Measurements from ENCODE around the gene AUTS2.

DNA sequence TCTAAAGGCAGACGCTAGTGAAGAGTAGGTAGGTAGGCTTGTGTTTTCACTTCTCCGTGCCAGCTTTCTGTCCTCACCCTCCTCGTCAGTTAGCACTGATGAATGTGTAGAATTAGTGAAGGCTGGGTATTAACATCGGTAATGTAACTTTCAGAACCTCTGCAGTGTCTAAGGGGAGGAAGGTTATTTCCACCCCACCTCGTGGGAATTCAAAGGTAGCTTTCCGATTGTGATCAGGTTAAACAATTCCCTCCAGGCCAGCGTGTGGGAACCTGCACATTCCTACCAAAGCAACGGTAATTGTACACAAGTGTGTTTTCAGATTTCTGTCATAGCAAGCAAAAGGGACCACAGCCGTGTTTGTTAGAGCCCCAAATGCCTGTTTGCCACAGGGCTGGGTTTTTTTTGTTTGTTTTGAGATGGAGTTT lies 1128.7 kb downstream of the AUTS2 start:
- TF ChIP-seq, protein P1, sequence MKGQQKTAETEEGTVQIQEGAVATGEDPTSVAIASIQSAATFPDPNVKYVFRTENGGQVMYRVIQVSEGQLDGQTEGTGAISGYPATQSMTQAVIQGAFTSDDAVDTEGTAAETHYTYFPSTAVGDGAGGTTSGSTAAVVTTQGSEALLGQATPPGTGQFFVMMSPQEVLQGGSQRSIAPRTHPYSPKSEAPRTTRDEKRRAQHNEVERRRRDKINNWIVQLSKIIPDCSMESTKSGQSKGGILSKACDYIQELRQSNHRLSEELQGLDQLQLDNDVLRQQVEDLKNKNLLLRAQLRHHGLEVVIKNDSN (CRISPR knock-in tag; IDR thresholded peaks at IDR 0.05) = no peak
- TF ChIP-seq, protein P2, sequence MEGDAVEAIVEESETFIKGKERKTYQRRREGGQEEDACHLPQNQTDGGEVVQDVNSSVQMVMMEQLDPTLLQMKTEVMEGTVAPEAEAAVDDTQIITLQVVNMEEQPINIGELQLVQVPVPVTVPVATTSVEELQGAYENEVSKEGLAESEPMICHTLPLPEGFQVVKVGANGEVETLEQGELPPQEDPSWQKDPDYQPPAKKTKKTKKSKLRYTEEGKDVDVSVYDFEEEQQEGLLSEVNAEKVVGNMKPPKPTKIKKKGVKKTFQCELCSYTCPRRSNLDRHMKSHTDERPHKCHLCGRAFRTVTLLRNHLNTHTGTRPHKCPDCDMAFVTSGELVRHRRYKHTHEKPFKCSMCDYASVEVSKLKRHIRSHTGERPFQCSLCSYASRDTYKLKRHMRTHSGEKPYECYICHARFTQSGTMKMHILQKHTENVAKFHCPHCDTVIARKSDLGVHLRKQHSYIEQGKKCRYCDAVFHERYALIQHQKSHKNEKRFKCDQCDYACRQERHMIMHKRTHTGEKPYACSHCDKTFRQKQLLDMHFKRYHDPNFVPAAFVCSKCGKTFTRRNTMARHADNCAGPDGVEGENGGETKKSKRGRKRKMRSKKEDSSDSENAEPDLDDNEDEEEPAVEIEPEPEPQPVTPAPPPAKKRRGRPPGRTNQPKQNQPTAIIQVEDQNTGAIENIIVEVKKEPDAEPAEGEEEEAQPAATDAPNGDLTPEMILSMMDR (IDR thresholded peaks at IDR 0.05) = no peak
- TF ChIP-seq GABPB1 (CRISPR knock-in tag; IDR thresholded peaks at IDR 0.05) (no peak), ZNF671 (CRISPR knock-in tag; IDR thresholded peaks at IDR 0.05) (no peak), CREB1 (CRISPR knock-in tag; IDR thresholded peaks at IDR 0.05) (no peak), ZBTB21 (CRISPR knock-in tag; IDR thresholded peaks at IDR 0.05; ENCODE audit: borderline replicate concordance) (no peak), NR2C2 (CRISPR knock-in tag; IDR thresholded peaks at IDR 0.05) (no peak), TEAD1 (CRISPR knock-in tag; IDR thresholded peaks at IDR 0.05) (no peak)
- TF ChIP-seq, protein P3, sequence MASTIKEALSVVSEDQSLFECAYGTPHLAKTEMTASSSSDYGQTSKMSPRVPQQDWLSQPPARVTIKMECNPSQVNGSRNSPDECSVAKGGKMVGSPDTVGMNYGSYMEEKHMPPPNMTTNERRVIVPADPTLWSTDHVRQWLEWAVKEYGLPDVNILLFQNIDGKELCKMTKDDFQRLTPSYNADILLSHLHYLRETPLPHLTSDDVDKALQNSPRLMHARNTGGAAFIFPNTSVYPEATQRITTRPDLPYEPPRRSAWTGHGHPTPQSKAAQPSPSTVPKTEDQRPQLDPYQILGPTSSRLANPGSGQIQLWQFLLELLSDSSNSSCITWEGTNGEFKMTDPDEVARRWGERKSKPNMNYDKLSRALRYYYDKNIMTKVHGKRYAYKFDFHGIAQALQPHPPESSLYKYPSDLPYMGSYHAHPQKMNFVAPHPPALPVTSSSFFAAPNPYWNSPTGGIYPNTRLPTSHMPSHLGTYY (CRISPR knock-in tag; IDR thresholded peaks at IDR 0.05) = no peak
- TF ChIP-seq, protein P4, sequence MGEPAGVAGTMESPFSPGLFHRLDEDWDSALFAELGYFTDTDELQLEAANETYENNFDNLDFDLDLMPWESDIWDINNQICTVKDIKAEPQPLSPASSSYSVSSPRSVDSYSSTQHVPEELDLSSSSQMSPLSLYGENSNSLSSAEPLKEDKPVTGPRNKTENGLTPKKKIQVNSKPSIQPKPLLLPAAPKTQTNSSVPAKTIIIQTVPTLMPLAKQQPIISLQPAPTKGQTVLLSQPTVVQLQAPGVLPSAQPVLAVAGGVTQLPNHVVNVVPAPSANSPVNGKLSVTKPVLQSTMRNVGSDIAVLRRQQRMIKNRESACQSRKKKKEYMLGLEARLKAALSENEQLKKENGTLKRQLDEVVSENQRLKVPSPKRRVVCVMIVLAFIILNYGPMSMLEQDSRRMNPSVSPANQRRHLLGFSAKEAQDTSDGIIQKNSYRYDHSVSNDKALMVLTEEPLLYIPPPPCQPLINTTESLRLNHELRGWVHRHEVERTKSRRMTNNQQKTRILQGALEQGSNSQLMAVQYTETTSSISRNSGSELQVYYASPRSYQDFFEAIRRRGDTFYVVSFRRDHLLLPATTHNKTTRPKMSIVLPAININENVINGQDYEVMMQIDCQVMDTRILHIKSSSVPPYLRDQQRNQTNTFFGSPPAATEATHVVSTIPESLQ (CRISPR knock-in tag; IDR thresholded peaks at IDR 0.05) = no peak
- TF ChIP-seq, protein P5, sequence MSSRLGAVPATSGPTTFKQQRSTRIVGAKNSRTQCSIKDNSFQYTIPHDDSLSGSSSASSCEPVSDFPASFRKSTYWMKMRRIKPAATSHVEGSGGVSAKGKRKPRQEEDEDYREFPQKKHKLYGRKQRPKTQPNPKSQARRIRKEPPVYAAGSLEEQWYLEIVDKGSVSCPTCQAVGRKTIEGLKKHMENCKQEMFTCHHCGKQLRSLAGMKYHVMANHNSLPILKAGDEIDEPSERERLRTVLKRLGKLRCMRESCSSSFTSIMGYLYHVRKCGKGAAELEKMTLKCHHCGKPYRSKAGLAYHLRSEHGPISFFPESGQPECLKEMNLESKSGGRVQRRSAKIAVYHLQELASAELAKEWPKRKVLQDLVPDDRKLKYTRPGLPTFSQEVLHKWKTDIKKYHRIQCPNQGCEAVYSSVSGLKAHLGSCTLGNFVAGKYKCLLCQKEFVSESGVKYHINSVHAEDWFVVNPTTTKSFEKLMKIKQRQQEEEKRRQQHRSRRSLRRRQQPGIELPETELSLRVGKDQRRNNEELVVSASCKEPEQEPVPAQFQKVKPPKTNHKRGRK (CRISPR knock-in tag; IDR thresholded peaks at IDR 0.05; ENCODE audit: borderline replicate concordance) = no peak
- TF ChIP-seq, protein P6, sequence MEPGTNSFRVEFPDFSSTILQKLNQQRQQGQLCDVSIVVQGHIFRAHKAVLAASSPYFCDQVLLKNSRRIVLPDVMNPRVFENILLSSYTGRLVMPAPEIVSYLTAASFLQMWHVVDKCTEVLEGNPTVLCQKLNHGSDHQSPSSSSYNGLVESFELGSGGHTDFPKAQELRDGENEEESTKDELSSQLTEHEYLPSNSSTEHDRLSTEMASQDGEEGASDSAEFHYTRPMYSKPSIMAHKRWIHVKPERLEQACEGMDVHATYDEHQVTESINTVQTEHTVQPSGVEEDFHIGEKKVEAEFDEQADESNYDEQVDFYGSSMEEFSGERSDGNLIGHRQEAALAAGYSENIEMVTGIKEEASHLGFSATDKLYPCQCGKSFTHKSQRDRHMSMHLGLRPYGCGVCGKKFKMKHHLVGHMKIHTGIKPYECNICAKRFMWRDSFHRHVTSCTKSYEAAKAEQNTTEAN (CRISPR knock-in tag; IDR thresholded peaks at IDR 0.05) = no peak
- TF ChIP-seq, protein P7, sequence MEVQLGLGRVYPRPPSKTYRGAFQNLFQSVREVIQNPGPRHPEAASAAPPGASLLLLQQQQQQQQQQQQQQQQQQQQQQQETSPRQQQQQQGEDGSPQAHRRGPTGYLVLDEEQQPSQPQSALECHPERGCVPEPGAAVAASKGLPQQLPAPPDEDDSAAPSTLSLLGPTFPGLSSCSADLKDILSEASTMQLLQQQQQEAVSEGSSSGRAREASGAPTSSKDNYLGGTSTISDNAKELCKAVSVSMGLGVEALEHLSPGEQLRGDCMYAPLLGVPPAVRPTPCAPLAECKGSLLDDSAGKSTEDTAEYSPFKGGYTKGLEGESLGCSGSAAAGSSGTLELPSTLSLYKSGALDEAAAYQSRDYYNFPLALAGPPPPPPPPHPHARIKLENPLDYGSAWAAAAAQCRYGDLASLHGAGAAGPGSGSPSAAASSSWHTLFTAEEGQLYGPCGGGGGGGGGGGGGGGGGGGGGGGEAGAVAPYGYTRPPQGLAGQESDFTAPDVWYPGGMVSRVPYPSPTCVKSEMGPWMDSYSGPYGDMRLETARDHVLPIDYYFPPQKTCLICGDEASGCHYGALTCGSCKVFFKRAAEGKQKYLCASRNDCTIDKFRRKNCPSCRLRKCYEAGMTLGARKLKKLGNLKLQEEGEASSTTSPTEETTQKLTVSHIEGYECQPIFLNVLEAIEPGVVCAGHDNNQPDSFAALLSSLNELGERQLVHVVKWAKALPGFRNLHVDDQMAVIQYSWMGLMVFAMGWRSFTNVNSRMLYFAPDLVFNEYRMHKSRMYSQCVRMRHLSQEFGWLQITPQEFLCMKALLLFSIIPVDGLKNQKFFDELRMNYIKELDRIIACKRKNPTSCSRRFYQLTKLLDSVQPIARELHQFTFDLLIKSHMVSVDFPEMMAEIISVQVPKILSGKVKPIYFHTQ (CRISPR knock-in tag; IDR thresholded peaks at IDR 0.05) = no peak
